Measurements from ENCODE around the gene FAXDC2.
"Not testable (repeated sequence)": the region's sequence is repeated elsewhere in the genome, so short reads cannot be mapped to it uniquely, and the experiment has no call there.

The FAXDC2 gene

DNA sequence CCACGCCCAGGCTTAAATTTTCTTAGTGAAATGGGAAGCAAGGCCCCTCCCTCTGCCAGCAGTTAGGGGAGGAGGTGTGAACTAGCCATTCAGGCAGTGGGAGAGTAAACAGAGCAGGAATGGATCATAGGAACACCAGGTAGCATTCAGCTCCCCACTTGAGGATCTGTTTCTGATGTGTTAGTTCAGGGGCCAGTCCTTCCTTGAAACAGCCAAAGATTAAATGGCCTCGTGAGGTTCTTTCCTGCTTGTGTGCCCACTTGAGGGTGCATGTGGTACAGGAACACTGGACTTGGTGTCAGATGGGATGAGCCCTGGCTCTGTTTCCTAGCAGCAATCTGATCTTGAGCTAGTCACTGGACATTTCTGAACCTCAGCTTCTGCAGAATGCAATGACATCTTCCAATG, 21.2 kb downstream of the FAXDC2 start:
- H3K4me3 ChIP-seq (ENCODE audit: low read depth, low read length): no peak overlapping the region
- no peak overlapping the region for H3K27ac ChIP-seq
- H3K36me3 ChIP-seq: no peaks in the 10 kb centered on the region; the same call in 1 of the 2 replicates
- H3K9me3 ChIP-seq (ENCODE audit: severe bottlenecking): no peaks in the 10 kb centered on the region
- H3K27me3 ChIP-seq (ENCODE audit: insufficient read depth, low read depth, severe bottlenecking): no peaks in the 10 kb centered on the region
- TF ChIP-seq, protein P1, sequence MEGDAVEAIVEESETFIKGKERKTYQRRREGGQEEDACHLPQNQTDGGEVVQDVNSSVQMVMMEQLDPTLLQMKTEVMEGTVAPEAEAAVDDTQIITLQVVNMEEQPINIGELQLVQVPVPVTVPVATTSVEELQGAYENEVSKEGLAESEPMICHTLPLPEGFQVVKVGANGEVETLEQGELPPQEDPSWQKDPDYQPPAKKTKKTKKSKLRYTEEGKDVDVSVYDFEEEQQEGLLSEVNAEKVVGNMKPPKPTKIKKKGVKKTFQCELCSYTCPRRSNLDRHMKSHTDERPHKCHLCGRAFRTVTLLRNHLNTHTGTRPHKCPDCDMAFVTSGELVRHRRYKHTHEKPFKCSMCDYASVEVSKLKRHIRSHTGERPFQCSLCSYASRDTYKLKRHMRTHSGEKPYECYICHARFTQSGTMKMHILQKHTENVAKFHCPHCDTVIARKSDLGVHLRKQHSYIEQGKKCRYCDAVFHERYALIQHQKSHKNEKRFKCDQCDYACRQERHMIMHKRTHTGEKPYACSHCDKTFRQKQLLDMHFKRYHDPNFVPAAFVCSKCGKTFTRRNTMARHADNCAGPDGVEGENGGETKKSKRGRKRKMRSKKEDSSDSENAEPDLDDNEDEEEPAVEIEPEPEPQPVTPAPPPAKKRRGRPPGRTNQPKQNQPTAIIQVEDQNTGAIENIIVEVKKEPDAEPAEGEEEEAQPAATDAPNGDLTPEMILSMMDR (IDR thresholded peaks at IDR 0.05; ENCODE audit: low read depth, low read length): no peak
- DNase-seq: no peak

DNA sequence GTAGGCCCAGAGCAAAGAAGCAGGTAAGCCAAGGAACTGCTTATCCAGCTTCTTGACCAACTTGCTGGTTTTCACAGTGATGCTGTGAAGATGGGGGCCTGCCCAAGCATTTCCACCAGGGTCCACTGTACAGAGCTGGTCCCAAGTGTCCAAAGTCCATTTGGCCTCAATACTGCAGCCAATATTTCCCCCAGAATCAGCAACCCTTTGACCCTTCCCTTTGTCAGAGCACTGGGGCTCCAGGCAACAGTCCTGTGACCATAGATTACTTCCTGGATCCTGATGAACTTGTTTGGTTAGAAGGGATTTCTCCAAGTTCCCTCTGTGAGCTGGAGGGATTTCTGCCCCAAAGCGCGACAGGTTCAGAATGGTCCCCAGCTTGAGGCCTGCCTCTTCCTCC, 26.3 kb downstream of the FAXDC2 start:
- no peak for DNase-seq

DNA sequence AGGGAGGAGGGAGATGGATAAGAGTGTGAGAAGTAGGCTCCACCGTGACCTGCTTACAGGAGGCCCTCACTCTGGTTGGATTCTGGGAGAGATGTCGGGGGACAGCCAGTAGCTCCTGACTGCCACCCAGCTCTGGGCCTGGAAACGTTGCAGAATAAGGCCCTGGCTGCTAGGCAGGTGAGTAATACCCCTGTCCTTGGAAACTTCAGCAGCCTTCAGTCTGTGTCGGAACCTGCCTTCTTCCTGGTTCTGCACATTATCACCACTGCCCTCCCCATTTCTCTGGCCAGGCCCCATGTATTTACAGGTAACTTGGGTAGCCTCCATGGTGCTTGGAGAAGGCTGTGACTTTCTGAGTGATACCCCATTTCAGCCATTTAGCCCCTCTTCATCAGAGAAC, 26.8 kb downstream of the FAXDC2 start:
- Histone ChIP-seq H3K36me3 (peaks cover 4% of the 10 kb centered on the region), H3K27me3 (ENCODE audit: insufficient read depth, low read depth, severe bottlenecking) (no peaks in the 10 kb centered on the region), H3K4me3 (ENCODE audit: low read depth, low read length) (no peak overlapping the region), H3K9me3 (ENCODE audit: severe bottlenecking) (no peaks in the 10 kb centered on the region), H3K27ac (no peak overlapping the region)
- TF ChIP-seq, protein P1 (IDR thresholded peaks at IDR 0.05; ENCODE audit: low read depth, low read length): no peak
- no peak for DNase-seq

More for the DNA sequence above, 26.3 kb downstream of the FAXDC2 start:
- Histone ChIP-seq H3K4me3 (ENCODE audit: low read depth, low read length) (no peak overlapping the region), H3K27me3 (ENCODE audit: insufficient read depth, low read depth, severe bottlenecking) (no peaks in the 10 kb centered on the region), H3K36me3 (peaks cover 3% of the 10 kb centered on the region), H3K9me3 (ENCODE audit: severe bottlenecking) (no peaks in the 10 kb centered on the region), H3K27ac (no peak overlapping the region)
- TF ChIP-seq, protein P1 (IDR thresholded peaks at IDR 0.05; ENCODE audit: low read depth, low read length): no peak

DNA sequence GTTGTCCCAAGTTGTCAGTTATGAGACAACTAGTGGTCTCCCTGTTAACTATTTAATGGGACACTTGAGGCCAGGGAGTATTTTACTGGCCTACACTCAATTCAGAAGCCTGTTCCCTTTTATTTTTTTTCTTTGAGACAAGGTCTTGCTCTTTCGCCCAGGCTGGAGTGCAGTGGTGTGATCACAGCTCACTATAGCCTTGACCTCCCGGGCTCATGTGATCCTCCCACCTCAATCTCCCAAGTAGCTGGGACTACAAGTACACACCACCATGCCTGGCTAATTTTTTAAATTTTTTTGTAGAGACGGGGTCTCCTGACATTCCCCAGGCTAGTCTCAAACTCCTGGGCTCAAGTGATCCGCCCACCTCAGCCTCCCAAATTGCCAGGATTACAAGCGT, 27.5 kb downstream of the FAXDC2 start:
- not testable (repeated sequence) for H3K27me3 ChIP-seq (ENCODE audit: insufficient read depth, low read depth, severe bottlenecking)
- peaks cover 11% of the 10 kb centered on the region for H3K36me3 ChIP-seq

DNA sequence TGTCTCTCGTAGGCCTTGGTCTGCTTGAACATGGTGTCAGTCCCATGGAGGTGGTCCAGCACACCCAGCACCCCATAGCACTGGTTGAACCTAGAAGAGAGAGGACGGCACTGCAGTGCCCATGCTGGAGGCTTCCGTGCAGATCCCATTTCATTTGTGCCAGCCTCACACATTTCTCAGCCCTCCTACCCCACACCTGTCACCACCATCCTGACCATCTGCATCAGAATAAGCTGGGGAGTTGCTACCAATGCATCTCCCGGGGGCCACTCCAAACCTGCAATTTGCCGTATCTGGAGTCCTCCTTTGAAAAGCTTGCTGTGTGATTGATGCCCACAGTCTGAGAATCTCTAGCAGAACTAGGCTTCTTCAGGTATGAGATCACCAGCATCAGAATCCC, 30.0 kb downstream of the FAXDC2 start:
- peaks cover 29% of the 10 kb centered on the region for H3K36me3 ChIP-seq
- TF ChIP-seq, protein P1 (IDR thresholded peaks at IDR 0.05; ENCODE audit: low read depth, low read length): no peak

More for the DNA sequence above, 27.5 kb downstream of the FAXDC2 start:
- H3K4me3 ChIP-seq (ENCODE audit: low read depth, low read length); H3K9me3 ChIP-seq (ENCODE audit: severe bottlenecking); DNase-seq; H3K27ac ChIP-seq: not testable (repeated sequence)

DNA sequence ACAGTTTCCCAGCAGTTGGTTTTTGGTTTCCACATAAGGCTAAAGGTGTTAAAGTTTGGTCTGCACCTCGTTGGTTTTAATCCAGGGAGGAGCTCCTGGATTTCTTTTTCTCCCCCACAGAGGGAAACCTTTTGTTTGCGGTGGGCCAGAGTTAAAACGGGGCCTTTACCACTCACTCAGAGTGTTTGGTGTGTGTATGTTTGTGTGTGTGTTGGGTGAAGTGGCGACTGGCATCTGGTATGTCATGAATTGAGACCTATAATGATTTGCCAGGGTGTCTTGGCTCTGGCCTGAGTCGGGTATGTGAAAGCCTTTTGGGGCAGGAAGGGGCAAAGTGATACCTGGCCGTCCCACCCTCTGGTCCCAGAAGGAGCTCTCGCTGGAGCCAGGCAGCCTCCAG, 30.9 kb downstream of the FAXDC2 start:
- DNase-seq: no peak
- TF ChIP-seq, protein P1 (IDR thresholded peaks at IDR 0.05; ENCODE audit: low read depth, low read length): no peak
- no peak overlapping the region for H3K4me3 ChIP-seq (ENCODE audit: low read depth, low read length)
- no peaks in the 10 kb centered on the region for H3K9me3 ChIP-seq (ENCODE audit: severe bottlenecking)
- H3K27ac ChIP-seq: no peak overlapping the region
- peaks cover 38% of the 10 kb centered on the region for H3K36me3 ChIP-seq
- no peaks in the 10 kb centered on the region for H3K27me3 ChIP-seq (ENCODE audit: insufficient read depth, low read depth, severe bottlenecking)

More for the DNA sequence above, 30.0 kb downstream of the FAXDC2 start:
- H3K27me3 ChIP-seq (ENCODE audit: insufficient read depth, low read depth, severe bottlenecking): no peaks in the 10 kb centered on the region
- H3K4me3 ChIP-seq (ENCODE audit: low read depth, low read length): no peak overlapping the region
- H3K27ac ChIP-seq: no peak overlapping the region
- H3K9me3 ChIP-seq (ENCODE audit: severe bottlenecking): no peaks in the 10 kb centered on the region
- DNase-seq: no peak

Measured in WERI-Rb-1 (cell line).